ENCODE results near the gene SEC22A. TPM values are rescaled to one million over a fixed set of nuclear protein-coding genes. Genes with fewer than 3 reads are reported as not detected.

SEC22A gene
- total RNA-seq, 3 donors from 2014 or later: 28.5 to 45.2 (median 33.1) TPM

DNA sequence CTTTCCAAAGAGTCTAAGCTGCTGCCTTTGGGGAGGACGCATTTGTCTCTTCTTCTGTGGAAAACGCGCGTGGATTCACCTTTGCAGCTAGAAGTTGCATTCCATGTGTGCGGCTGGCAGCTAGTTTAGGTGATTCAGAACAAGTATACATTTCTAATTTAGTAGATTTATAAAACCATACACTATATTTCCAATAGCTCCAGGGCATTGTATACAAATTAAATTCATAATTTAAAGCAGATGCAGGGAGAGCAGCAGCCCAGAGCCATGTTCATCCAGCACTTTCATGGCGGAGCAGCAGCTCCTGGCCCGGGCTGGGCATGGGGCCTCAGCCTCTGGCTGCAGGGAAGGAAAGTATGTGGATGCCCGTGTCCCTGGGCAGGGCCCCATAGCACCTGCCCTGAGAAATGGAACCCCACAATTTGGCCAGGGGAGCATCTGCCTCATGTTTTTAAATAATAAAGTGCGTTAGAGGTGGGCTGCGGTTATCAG is 42.8 kb upstream of the SEC22A start:
- Histone ChIP-seq H3K9me3 (no peaks in the 10 kb centered on the region), H3K27ac (no peak overlapping the region), H3K36me3 (no peaks in the 10 kb centered on the region), H3K4me1 (no peaks in the 10 kb centered on the region), H3K4me3 (no peak overlapping the region), H3K27me3 (no peaks in the 10 kb centered on the region)
- intact Hi-C loops (cut with DNase I; ENCODE audit: low total_unique reads): loop anchor here (5.0 kb wide), 1 partner anchor 1463 kb away; no protein-coding TSS in a partner anchor
- TF ChIP-seq, protein P1, sequence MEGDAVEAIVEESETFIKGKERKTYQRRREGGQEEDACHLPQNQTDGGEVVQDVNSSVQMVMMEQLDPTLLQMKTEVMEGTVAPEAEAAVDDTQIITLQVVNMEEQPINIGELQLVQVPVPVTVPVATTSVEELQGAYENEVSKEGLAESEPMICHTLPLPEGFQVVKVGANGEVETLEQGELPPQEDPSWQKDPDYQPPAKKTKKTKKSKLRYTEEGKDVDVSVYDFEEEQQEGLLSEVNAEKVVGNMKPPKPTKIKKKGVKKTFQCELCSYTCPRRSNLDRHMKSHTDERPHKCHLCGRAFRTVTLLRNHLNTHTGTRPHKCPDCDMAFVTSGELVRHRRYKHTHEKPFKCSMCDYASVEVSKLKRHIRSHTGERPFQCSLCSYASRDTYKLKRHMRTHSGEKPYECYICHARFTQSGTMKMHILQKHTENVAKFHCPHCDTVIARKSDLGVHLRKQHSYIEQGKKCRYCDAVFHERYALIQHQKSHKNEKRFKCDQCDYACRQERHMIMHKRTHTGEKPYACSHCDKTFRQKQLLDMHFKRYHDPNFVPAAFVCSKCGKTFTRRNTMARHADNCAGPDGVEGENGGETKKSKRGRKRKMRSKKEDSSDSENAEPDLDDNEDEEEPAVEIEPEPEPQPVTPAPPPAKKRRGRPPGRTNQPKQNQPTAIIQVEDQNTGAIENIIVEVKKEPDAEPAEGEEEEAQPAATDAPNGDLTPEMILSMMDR (IDR thresholded peaks at IDR 0.05): no peak
- TF ChIP-seq POLR2A (IDR thresholded peaks at IDR 0.05) (no peak), POLR2AphosphoS5 (IDR thresholded peaks at IDR 0.05) (no peak)
- no peak for DNase-seq (ENCODE audit: low spot score in 2 of 2)

DNA sequence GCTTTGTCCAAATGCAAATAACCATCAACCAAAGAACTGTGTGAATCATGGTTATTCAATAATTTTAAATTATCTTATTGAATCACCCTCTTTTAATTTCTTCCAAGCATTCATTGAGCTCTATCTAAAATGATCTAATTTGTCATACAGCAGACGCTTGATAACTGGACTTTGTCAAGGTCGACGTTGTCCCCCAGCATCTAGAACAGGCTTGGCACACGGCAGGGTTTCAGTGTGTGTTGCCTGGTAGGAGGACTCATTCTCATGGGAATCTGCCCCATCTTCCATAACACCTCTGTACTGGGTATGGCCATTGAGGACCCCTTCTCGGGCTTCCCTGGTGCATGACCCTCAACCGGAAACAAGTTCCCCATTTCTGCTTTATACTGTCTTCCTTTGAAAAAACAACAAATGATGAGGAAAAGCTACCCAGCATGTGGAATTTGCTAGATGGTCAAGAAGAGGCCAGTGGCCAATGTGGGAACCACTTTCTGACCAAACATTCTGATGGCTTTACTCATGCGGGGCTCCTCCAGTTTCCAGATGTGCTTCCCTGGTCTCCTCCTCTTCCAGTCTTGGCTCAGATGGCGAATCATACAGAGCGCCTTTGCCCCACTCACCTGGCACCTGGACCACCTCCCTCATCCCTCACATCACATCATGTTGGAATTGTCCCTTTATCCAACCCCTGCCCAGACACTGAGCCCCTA is 41.7 kb upstream of the SEC22A start:
- intact Hi-C loops (cut with DNase I; ENCODE audit: low total_unique reads): loop anchor here (5.0 kb wide), 1 partner anchor 1462 kb away; no protein-coding TSS in a partner anchor
- H3K36me3 ChIP-seq: peaks cover 7% of the 10 kb centered on the region
- no peak overlapping the region for H3K4me3 ChIP-seq
- H3K9me3 ChIP-seq: no peaks in the 10 kb centered on the region
- H3K27ac ChIP-seq: no peak overlapping the region
- TF ChIP-seq, protein P1 (IDR thresholded peaks at IDR 0.05): no peak
- no peak for TF ChIP-seq POLR2A (IDR thresholded peaks at IDR 0.05)
- TF ChIP-seq POLR2AphosphoS5 (IDR thresholded peaks at IDR 0.05): no peak
- no peaks in the 10 kb centered on the region for H3K27me3 ChIP-seq
- no peak for DNase-seq (ENCODE audit: low spot score in 2 of 2)
- H3K4me1 ChIP-seq: no peaks in the 10 kb centered on the region

DNA sequence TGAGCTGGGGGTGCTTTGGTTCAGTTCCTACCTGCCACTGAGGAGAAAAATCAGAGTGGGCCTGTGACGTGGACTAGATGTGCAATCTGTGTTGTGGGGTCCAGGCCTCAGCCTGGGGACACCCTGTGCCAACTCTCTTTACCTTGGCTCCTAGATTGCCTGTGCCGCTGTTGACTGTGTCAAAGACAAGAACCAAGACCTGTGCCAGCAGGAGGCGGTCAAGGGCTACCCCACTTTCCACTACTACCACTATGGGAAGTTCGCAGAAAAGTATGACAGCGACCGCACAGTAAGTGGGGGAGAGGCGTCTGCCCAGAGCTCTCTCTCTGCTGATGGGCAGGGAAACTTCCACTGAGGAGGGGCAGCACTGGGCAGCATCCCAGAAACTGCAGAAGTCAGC is 40.6 kb upstream of the SEC22A start:
- Histone ChIP-seq H3K36me3 (peaks cover 7% of the 10 kb centered on the region), H3K4me3 (no peak overlapping the region), H3K9me3 (no peaks in the 10 kb centered on the region), H3K27ac (no peak overlapping the region), H3K27me3 (no peaks in the 10 kb centered on the region), H3K4me1 (no peaks in the 10 kb centered on the region)
- no peak for DNase-seq (ENCODE audit: low spot score in 2 of 2)
- TF ChIP-seq POLR2A (IDR thresholded peaks at IDR 0.05) (no peak), POLR2AphosphoS5 (IDR thresholded peaks at IDR 0.05) (no peak)
- TF ChIP-seq, protein P1 (IDR thresholded peaks at IDR 0.05): no peak
- intact Hi-C loops (cut with DNase I; ENCODE audit: low total_unique reads): no loop called here

DNA sequence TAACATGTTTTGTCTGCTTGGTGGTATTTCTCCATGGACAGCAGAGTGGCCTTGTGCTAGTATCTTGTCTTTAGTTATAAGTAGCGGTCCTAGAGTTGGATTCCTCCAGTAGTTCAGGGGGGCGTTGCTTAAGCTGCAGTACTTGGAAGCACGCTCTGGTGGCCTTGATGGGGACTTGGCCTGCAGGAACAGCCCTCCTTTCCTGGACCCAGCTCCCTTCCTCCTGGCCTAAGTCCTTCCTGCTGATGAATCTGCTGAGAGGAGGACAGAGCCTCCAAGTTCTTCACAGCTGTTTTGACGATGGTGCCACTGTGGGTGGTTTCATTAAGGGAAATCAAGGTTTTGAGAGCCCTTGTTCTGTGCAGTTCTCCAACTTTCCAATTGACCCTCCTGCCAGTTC is 38.6 kb upstream of the SEC22A start:
- TF ChIP-seq POLR2A (IDR thresholded peaks at IDR 0.05) (no peak), POLR2AphosphoS5 (IDR thresholded peaks at IDR 0.05) (no peak)
- TF ChIP-seq, protein P1 (IDR thresholded peaks at IDR 0.05): no peak

DNA sequence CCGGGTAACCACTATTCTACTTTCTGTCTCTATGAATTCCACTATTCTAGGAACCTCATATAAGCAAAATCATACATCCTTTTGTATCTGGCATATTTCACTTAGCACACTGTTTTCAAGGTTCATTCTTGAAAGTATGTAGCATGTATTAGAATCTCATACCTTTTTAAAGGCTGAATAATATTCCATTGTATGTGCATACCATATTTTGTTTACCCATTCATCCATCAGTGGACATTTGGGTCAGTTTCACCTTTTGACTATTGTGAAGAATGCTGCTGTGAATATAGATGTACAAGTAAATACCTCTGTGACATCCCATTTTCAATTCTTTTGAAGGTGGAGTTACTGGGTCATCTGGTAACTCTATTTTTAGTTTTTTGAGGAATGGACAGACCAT is 36.6 kb upstream of the SEC22A start:
- no peak for DNase-seq (ENCODE audit: low spot score in 2 of 2)
- Histone ChIP-seq H3K27ac (no peak overlapping the region), H3K9me3 (no peaks in the 10 kb centered on the region), H3K4me3 (no peak overlapping the region), H3K27me3 (no peaks in the 10 kb centered on the region), H3K36me3 (peaks cover 7% of the 10 kb centered on the region), H3K4me1 (no peaks in the 10 kb centered on the region)
- intact Hi-C loops (cut with DNase I; ENCODE audit: low total_unique reads): no loop called here
- TF ChIP-seq, protein P1 (IDR thresholded peaks at IDR 0.05): no peak
- TF ChIP-seq POLR2A (IDR thresholded peaks at IDR 0.05) (no peak), POLR2AphosphoS5 (IDR thresholded peaks at IDR 0.05) (no peak)

More for the DNA sequence above, 38.6 kb upstream of the SEC22A start:
- Histone ChIP-seq H3K9me3 (no peaks in the 10 kb centered on the region), H3K36me3 (peaks cover 7% of the 10 kb centered on the region), H3K27ac (no peak overlapping the region), H3K27me3 (no peaks in the 10 kb centered on the region), H3K4me3 (no peak overlapping the region), H3K4me1 (no peaks in the 10 kb centered on the region)
- no peak for DNase-seq (ENCODE audit: low spot score in 2 of 2)
- intact Hi-C loops (cut with DNase I; ENCODE audit: low total_unique reads): no loop called here
